HG03196 (cell line): ENCODE results near the gene KIAA1549.

Experiments
- ATAC-seq: cut with Tn5 transposase; IDR thresholded peaks from one replicate; pipeline ENCODE4 v1.9.1; 2021; ENCODE audit not compliant: unreplicated experiment

KIAA1549 gene

GRCh38 chr7:138861051-138861450 is 120.1 kb downstream of the KIAA1549 start:
- no peak for ATAC-seq

GRCh38 chr7:138857728-138858127 is 123.5 kb downstream of the KIAA1549 start:
- no peak for ATAC-seq

GRCh38 chr7:138854115-138854645 is 127.0 kb downstream of the KIAA1549 start:
- ATAC-seq: no peak

GRCh38 chr7:138853448-138853847 is 127.7 kb downstream of the KIAA1549 start:
- ATAC-seq: no peak

- no peak for ATAC-seq
Observed at GRCh38 chr7:138852469-138852868, 128.7 kb downstream of the KIAA1549 start.

GRCh38 chr7:138849701-138850100 is 131.5 kb downstream of the KIAA1549 start:
- no peak for ATAC-seq

- no peak for ATAC-seq
Observed at GRCh38 chr7:138848056-138848980, 132.9 kb downstream of the KIAA1549 start.

GRCh38 chr7:138845711-138846110 is 135.5 kb downstream of the KIAA1549 start:
- no peak for ATAC-seq

GRCh38 chr7:138843632-138844580 is 137.3 kb downstream of the KIAA1549 start:
- no peak for ATAC-seq

- ATAC-seq: no peak
Observed at GRCh38 chr7:138842111-138842510, 139.1 kb downstream of the KIAA1549 start.

- no peak for ATAC-seq
Observed at GRCh38 chr7:138838166-138838565, 143.0 kb downstream of the KIAA1549 start.

- no peak for ATAC-seq
Observed at GRCh38 chr7:138837627-138838026, 143.6 kb downstream of the KIAA1549 start.

- ATAC-seq: no peak
Observed at GRCh38 chr7:138835087-138835486, 146.1 kb downstream of the KIAA1549 start.

- no peak for ATAC-seq
Observed at GRCh38 chr7:138834583-138834982, 146.6 kb downstream of the KIAA1549 start.

- ATAC-seq: no peak
Observed at GRCh38 chr7:138833596-138833995, 147.6 kb downstream of the KIAA1549 start.

- no peak for ATAC-seq
Observed at GRCh38 chr7:138832966-138833365, 148.2 kb downstream of the KIAA1549 start.

GRCh38 chr7:138829335-138829734 is 151.9 kb downstream of the KIAA1549 start:
- ATAC-seq: no peak

- no peak for ATAC-seq
Observed at GRCh38 chr7:138828302-138828701, 152.9 kb downstream of the KIAA1549 start.

GRCh38 chr7:138825049-138825721 is 156.0 kb downstream of the KIAA1549 start:
- no peak for ATAC-seq

- no peak for ATAC-seq
Observed at GRCh38 chr7:138822867-138823535, 158.2 kb downstream of the KIAA1549 start.
